Measurements from ENCODE around the gene PRPSAP1.
"Not testable (repeated sequence)": the region's sequence is repeated elsewhere in the genome, so short reads cannot be mapped to it uniquely, and the experiment has no call there.

Gene PRPSAP1

DNA sequence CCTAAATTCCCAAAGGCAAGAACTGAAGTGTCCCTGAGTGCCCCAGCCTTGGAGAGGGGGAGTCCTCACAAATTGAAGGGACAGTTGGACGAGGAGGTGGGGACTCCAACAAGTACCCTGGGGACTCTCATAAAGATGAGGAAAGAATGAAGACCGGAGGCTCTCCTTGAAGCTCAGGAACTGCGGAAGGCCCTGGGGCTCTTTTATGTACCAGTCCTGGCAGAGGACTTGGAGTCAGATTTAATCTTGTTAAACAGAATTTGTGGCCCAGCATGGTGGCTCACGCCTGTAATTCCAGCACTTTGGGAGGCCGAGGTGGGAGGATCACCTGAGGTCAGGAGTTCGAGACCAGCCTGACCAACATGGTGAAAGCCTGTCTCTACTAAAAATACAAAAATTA, 6.1 kb upstream of the PRPSAP1 start:
- DNase-seq (ENCODE audit: low spot score), result not testable (repeated sequence)

DNA sequence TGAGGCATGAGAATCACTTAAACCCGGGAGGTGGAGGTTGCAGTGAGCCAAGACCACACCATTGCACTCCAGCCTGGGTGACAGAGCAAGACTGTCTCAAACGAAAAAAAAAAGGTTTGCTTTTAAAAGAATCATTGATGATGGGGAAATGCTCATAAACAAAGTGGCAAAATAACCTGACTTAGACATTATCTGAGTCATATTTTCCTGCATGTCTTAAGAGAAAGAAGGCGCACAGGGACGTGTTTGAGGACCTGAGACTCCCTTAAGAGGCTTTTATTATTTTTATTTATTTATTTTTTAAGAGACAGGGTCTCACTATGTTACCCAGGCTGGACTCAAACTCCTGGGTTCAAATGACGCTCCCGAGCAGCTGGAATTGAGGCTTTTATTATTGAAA, 5.7 kb upstream of the PRPSAP1 start:
- no peak for DNase-seq (ENCODE audit: low spot score)

DNA sequence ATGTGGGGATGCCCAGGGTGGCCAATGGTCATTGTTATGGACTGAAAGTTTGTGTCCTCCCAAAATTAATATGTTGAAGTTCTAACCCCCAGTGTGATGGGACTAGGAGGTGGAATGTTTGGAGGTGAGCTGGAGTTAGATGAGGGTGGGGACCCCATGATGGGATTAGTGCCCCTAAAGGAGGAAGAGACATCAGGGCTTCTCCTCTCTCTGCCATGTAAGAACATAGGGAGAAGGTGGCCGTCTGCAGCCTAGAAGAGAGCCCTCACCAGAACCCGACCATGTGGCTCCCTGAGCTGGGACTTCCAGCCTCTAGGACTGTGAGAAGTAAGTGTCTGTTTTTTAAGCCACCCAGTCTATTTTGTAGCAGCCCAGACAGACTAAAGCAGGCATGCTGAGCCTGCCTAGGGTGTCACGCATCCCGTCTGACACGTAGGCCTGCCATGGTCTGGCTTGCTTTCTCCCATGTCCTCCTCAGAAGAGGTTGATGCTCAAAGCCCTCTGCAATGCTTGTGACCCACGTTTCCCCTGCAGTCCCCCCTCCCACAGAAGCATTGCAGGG, 4.0 kb upstream of the PRPSAP1 start:
- DNase-seq (ENCODE audit: low spot score), result no peak

DNA sequence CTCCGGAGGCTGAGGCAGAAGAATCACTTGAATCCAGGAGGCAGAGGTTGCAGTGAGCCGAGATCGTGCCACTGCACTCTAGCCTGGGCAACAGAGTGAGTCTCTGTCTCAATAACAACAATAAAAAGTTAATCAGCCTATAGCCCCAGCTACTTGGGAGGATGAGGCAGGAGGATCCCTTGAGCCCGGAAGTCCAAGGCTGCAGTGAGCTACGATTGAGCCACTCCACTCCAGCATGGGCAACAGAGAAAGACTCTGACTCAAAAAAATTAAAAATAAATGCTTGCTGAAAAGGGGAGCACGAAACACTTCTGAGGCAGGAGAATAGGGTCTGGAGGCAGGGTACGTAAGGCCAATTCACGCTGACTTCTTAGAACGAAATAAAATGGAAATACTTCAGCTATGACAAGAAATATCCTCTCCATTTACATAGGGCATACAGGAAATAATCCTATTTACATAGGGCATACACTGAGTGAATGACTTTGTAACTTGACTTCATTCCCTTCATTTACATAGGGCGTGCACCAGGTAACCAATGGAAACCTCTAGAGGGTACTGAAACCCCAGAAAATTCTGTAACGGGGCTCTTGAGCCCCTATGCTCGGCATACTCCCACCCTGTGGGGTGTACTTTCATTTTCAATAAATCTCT, 3.2 kb upstream of the PRPSAP1 start:
- DNase-seq (ENCODE audit: low spot score), result no peak

DNA sequence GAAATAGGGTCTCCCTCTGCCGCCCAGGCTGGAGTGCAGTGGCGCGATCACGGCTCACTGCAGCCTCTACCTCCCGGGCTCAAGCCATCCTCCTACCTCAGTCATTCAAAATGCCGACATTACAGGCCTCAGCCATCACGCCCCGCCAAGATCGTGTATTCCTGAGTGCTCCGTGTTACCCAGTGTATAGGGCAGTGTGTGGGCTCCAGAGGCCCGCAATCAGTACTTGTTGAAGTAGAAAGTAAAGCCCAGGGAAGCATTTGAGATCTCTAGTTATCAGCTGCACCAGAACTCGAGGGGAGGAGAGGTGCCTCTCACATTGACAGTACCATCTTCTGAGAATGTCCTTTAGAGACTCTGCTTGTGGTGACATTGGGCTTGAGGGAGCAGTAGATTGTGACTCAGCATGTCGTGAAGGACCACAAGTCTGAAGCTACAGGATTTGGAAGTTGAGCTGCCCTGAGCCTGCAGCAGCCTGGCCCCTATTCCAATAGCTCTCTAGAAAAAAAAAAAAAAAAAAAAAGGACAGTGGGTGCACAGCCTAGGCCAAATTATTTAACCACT, 1.1 kb upstream of the PRPSAP1 start:
- DNase-seq (ENCODE audit: low spot score), result no peak

DNA sequence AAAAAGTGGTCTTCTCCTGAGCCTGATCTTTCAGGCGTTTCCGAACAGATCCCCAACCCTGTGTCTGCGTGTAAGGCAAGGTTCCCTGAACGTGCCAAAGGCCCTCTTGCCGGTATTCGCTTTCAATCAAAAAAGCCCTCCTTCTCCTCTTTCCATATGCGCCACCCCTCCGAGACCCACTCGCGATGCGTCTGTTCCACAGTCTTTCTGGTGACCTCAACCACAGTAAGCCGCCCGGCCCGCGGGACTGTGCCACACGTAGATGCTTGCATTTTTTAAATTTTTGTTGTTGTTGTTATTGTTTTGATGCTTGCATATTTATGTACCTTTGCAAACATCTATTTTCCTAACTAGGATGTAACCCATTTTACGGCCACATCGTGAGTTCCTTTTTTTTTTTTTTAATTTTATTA, 607 bp upstream of the PRPSAP1 start:
- DNase-seq (ENCODE audit: low spot score), result no peak

DNA sequence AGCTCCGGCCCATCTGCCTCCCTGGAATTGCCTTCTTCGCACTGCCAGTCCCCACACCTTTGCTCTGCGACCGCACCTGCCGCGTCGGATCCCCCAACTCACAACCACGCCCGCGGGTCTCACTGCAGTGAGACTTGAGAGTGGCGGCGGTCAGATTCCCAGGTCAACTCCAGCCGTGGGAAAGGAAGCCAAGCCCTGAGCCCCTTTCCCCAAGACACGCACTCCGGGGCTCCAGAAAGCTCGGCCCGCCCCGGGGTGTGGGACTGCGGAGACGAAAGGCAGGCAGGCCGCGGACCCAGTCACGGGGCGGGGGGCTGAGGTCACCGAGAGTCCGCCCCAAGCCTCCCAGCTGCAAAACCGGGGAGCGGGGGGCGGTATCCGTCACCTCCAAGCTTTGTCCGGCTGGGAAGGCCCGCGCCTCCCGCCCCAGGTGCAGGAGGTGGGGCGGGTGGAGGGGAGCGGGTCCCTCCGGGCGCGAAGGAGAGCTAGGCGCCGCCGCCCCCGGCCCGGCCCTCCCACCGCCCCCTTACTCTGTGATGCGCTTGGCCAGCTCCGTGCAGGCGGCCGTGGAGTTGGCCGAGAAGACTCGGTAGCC, 615 bp downstream of the PRPSAP1 start:
- no peak for DNase-seq (ENCODE audit: low spot score)

DNA sequence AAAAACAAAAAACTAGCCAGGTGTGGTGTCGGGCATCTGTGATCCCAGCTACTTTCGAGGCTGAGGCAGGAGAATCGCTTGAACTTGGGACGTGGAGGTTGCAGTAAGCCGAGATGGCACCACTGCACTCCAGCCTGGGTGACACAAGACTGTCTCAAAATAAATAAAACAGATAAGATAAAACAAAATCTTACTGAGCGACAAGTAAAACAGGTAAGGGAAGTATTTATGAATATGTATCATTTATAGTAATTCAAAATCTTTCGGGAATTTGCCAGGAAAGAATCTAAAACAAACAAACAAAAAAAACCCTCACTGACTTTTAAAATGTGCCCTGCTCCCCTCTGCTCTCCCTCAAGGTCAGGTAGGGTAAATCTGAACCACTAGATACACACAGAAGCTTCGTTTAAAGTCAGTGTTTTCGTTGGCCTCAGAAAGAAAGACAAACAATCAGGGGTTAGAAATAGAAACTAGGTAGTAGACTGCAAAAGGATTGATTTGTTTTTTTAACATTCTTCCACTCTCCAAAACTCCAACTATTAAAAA, 2.1 kb downstream of the PRPSAP1 start:
- DNase-seq (ENCODE audit: low spot score), result no peak

DNA sequence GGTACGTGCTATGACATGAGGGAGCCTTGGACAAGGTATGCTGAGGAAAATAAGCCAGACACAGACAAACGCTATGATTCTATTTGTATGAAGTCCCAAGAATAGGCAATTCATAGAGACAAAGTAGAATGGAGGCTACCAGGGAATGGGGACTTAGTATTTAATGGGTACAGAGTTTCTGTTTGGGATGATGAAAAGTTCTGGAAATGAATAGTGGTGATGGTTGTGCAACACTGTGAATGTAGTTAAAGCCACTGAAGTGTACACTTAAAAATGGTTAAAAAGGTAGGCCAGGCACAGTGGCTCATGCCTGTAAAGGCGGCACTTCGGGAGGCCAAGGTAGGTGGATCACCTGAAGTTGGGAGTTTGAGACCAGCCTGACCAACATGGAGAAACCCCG, 3.3 kb downstream of the PRPSAP1 start:
- DNase-seq (ENCODE audit: low spot score), result no peak

DNA sequence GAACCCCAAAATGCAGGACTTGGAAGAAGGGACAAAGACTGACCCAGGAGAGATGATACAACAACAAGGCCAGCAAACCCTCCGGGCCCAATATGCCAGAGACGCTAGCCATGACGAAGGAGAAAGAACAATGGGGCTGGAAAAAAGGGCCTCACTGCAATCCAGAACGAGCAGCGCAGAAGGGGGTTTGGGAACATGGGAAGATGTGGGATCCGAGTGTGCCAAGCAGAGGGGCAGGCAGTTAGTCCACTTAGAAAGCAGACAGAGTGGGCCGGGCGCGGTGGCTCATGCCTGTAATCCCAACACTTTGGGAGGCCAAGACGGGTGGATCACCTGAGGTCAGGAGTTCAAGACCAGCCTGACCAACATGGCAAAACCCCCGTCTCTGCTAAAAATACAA, 6.8 kb downstream of the PRPSAP1 start:
- DNase-seq (ENCODE audit: low spot score), result not testable (repeated sequence)

DNA sequence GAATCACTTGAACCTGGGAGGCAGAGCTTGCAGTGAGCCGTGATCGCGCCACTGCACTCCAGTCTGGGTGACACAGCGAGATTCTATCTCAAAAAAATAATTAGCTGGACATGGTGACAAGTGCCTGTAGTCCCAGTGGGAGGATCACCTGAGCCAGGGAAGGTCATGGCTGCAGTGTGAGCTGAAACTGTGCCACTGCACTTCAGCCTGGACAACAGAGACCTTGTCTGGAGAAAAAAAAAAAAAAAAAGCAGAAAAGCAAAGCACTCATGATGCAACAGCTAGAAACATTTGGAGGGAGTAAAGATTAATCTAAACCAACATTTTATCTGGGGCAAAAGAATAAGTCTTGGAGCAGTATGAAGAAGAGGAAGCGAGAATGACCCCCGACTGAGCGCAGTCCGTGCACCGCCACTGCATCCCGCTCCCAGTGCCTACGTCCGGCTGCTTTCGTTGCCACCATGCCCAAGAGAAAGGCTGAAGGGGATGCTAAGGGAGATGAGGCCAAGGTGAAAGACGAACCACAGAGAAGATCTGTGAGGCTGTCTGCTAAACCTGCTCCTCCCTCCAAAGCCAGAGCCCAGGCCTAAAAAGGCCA, 8.2 kb downstream of the PRPSAP1 start:
- no peak for DNase-seq (ENCODE audit: low spot score)

DNA sequence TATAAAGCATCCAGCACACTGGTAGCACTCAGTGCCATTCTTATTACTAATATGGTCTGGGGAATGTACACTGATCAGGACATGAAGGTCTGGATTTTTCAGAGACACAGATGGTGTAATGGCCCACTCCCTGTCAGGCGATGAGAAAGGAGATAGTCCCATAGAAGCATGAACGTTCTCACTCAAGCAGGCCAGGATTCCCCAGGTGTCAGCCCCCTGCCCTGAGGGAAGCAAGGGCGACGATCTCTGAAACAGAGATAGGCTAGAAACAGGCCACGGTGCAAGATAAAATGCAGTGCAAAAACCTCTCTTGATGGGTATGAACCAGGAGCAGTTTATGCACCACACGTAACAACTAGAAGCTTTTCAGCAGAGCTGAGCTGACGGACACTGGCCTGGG, 10.6 kb downstream of the PRPSAP1 start:
- no peak for DNase-seq (ENCODE audit: low spot score)

DNA sequence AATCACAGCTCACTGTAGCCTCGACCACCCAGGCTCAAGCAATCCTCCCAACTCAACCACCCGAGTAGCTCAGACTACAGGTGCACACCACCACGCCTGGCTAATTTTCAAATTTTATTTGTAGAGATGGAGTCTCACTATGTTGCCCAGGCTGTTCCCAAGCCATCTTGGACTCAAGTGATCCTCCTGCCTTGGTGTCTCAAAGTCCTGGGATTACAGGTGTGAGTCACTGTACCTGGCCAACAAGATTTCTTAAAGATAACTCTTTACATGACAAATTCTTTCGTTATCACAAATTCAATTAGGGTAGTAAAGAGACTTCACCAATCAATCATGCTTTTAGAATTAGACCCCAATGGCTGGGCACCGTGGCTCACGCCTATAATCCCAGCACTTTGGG, 12.4 kb downstream of the PRPSAP1 start:
- no peak for DNase-seq (ENCODE audit: low spot score)

DNA sequence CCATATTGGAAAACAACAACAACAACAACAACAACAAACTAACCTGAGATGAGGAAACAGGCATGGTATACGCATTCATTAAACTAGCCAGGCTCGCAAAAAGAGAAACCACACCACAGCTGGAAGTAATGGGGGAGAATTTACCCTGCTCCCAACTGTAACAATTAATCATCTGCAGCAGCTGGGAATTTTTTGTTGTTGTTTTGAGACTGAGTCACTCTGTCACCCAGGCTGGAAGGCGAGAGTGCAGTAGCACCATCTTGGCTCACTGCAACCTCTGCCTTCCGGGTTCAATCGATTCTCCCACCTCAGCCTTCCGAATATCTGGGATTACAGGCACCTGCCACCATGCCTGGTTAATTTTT, 16.3 kb downstream of the PRPSAP1 start:
- no peak for DNase-seq (ENCODE audit: low spot score)

DNA sequence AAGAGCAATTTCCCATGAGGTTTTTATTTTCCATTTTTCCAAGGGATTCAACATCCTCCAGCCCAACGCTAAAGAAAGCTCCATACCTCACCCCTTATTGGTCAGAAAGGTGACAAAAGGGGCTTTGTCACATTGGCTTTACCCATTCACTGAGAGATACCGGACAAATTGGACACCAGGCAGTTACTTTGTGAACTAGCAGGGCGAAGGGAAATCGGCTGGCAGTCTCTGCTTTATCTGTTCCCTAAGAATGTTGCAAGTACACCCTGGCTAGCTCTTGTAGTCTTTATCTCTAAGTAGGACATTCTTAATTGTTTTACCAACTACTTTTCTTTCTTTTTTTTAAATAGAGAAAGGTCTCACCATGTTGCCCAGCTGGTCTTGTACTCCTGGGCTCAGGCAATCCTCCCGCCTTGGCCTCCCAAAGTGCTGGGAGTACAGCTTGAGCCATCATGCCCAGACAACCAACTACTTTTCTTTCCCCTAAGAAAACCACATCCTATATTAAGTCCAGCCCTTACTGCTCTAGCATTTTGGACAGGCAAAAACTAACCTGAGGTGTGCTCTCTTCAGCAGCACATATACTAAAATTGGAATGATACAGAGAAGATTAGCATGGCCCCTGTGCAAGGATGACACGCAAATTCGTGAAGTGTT, 16.8 kb downstream of the PRPSAP1 start:
- no peak for DNase-seq (ENCODE audit: low spot score)

DNA sequence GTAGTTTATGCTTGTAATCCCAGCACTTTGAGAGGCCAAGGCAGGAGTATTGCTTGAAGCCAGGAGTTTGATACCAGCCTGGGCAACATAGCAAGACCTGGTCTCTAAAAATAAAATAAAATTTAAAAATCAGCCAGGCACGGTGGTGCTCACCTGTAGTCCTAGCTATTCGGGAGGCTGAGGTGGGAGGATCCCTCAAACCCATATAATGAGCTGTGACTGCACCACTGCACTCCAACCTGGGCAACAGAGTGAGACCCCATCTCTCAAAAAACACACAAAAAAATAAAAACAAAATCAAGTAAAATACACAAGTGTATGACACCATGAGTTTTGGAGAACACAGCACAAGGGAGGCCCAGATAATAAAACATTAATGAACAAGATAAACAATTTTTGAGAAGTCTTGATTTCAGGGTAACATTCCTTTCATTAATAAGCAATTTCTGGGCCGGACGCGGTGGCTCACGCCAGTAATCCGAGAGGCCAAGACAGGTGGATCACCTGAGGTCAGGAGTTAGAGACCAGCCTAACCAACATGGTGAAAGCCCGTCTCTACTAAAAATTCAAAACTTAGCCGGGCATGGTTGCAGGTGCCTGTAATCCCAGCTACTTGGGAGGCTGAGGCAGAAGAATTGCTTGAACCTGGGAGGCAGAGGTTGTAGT, 17.9 kb downstream of the PRPSAP1 start:
- no peak for DNase-seq (ENCODE audit: low spot score)

DNA sequence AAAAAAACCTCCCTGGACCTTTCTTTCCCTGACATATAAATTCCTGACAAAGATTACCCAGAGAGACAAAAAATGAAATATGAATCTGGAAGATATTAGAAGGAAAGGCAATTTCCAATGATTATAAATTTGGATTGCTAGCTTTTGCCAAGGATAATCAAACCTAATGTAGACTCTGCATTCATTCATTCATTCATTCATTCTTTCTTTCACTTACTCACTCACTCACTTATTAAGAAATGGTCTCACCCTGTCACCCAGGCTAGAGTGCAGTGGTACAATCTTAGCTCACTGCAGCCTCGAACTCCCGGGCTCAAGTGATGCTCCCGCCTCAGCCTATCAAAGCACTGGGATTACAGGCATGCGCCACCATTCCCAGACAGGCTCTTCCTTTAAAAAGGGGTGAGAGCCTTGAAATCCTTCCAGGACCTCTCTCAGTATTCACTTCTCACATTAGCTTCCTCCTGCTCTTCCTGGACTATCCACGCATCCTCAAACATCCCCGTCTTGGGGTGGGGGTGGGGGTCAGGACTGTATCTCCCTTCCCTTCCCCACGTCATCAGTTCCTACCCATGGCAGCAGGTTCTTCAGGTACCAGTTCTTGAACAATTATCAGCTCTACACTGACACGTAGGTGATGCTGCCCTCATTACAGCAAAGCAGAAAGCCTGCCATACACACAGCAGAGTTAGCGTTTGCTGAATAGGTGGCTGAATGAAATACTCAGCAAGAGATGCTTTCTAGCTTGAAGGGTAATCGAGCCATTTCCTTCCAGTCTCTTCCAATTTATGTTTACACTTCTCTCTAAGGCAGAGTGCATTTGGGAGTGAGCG, 19.8 kb downstream of the PRPSAP1 start:
- DNase-seq (ENCODE audit: low spot score), result no peak

DNA sequence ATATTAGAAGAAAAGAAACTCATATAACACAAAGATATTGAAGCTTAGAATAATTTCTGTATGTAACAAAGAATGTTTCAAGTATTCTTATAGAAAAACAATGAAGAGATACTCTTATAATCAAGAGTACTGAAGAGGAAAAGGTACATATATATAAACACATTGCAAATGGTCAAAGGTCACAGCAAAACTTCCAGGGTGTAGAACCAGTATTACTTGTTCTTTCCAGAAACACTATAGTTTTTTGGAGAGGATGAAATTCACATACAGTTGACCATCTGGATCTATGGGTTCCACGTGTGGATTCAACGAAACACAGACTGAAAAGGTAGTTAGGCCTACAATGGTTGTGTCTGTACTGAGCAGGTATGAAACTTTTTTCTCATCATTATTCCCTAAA, 22.6 kb downstream of the PRPSAP1 start:
- no peak for DNase-seq (ENCODE audit: low spot score)

DNA sequence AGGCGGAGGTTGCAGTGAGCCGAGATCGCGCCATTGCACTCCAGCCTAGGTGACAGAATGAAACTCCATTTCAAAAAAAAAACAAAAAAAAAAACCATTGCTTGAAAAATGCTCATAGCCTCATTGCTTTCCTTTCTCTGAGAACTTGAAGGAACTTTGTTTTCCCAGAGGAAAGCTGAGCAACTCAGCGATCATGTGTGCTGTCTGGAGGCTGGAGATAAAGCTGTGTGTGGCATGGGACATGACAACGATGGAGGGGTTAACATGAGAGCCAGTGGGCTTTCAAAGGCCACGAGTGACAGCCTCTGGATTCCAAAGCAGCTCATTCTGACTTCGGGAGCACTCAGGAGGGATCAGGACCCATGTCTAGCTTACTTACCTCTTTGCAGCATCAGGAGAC, 24.1 kb downstream of the PRPSAP1 start:
- no peak for DNase-seq (ENCODE audit: low spot score)

DNA sequence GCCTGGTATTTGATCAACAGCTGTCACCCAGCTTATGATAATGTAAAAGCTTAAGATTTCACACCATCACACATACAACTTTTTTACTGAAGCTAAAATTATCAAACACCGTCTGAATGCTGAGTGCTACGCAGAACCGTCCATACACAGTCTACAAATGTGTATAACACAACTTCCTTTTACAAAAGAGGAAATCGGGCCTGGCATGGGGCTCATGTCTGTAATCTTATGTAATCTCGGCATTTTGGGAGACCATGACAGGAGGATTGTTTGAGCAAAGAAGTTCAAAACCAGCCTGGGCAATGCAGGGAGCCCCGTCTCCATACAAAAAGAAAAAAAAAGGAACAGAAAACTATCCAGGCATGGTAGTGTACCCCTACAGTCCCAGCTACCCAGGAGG, 26.0 kb downstream of the PRPSAP1 start:
- no peak for DNase-seq (ENCODE audit: low spot score)

DNA sequence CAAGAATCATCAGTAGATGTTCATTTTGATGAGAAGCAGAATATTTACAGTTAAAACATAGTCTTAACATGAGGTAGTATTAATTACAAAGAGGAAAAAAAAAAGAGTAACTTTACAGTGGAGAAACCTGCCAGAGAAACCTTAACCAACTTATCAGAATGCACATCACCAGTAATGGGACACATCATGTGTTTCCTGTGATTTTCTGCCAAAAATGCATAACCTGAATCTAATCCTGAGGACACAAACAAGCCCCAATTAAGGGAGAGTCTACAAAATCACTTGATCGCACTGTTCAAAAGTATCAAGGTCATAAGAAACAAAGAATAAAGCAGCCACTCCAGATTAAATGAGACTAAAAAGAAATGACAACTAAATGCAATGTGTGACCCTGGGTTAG, 27.4 kb downstream of the PRPSAP1 start:
- DNase-seq (ENCODE audit: low spot score), result no peak
